GM21447 (cell line): ENCODE measurements around the gene XDH.

ENCODE experiments used
- ATAC-seq: cut with Tn5 transposase; IDR thresholded peaks from one replicate; pipeline ENCODE4 v1.9.1; 2021; ENCODE audit not compliant: unreplicated experiment

XDH gene

DNA sequence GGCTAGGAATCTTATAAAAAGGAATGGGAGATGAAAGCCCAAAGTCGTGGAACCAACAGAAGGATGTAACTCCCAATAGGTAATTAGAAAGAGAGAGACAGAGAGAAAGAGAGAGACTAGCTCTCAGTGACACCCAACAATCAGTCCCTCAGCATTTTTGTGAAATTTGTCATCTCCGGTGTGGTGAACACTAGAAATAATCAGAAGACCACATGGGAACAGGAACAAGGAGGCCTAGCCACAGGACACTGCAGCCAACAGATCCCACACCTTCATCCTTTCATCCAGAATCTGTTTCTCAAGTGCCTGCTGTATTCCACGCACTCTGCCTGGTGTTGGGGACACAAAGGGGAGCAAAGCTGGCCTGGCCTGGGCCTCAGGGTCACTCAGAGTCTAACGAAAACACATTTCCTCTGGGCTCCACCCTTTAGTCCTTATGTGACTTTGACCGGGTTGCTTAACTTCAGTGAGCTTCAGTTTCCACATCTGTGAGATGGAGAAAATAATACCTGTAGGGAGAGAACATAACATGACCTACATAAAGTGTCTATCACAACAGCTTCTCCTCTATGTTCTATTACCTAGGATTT, 127.5 kb downstream of the XDH start:
- no peak for ATAC-seq

DNA sequence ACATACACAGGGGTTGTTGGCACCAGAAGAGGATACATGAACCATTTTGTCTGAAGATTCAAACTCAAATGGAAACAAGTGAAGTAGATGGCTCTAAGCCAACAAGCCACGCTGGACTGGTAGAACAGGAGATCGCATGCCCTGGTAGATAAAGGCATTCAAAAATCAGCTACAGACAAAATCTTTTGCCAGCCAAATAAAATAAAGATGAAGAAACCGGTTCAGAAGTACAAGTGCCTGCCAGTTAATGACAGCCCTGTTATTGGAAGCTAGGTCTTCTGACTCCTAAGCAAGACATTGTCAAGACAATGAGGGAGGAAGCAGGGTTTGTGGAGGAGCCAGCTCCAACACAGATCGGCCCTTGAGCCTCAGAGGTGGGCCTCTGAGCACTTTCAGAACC, 128.3 kb downstream of the XDH start:
- ATAC-seq = no peak
